Retina (tissue), 1 donor: ENCODE results near the gene OR6K3.
"Not testable (repeated sequence)": the region's sequence is repeated elsewhere in the genome, so short reads cannot be mapped to it uniquely, and the experiment has no call there.

Experiments used
- DNase-seq: peaks from one replicate; pipeline ENCODE4 v3.0.0-alpha.2; 2016

OR6K3 gene

GRCh38 chr1:158720620-158721019 lies at the start of gene OR6K3:
OR6K3 (minus strand) TSS chr1:158720720; CDS start chr1:158718115, 2,605 bp downstream.
- DNase-seq = no peak

- DNase-seq = no peak
Observed at GRCh38 chr1:158754420-158754819, 33.9 kb upstream of the OR6K3 start, which contains the start of gene OR6K6. OR6K6 (plus strand) TSS chr1:158754720; CDS start chr1:158754888, 168 bp downstream.

DNA sequence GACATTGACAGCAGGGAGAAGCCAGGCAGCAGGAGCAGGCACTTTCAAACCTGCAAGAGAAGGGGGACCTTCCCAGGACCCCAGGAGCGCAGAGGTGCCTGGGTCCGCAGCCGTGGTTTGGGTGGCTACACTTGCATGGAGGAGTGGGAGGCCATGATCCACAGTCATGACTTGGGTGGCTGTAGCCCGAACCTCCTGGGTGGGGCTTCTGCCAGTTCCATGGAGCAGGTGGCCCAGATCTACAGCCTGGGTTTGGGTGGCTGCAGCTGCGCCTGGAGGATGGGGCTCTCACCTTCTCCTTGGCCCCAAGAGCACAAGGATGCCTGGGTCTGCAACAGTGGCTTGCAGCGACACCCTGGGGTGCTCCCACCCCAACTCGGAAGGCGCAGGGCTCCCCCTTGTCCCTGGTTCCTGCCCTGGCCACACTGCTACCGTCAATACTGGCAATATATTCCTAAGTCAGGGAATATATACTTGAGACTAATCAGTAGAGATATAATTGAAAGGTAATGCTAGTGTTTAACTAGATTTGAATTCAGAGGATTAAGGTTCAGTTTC lies 31.7 kb upstream of the OR6K3 start:
- DNase-seq = no peak

GRCh38 chr1:158735848-158736247 lies 15.3 kb upstream of the OR6K3 start:
- DNase-seq = no peak

- DNase-seq = no peak
Observed at GRCh38 chr1:158732524-158732923, 12.0 kb upstream of the OR6K3 start.

DNA sequence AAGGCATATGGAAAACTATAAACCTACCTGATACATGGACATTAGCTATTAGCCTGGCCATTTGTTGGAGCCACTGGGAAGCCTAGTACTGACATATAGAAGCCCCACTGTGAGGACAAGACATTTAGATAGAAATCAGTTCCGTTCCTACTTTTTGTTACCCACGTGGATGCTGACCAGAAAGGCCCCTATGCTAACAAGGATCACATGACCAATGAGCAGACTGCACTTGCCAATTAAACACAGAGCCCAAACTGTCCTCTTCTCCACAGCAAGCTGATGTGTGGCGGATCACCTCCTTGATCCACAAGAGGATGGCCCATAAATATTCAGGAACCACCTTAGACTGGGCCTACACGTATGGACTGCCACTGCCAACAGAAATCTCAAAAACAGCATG lies 11.2 kb upstream of the OR6K3 start:
- no peak for DNase-seq

DNA sequence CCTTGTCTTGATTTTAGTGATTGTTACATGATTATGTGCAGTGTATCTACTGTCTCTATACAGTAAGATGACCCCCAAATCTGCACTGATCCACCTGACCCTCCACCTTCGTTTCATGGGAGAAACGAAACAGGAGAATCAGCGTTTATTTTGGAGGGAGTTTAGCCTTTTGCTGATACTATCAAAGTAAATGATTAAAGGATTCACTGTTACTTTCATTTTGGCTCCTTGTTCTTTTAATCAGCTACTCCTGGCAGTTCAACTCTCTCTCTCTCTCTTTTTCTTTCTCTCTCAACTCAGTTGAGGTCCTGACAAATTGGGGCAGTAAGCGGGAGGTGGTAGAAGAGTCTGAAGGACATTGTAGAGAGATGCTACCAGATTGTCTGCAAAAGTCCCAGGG lies 9.9 kb upstream of the OR6K3 start:
- DNase-seq = no peak

- no peak for DNase-seq
Observed at GRCh38 chr1:158728510-158729225, 8.1 kb upstream of the OR6K3 start.

DNA sequence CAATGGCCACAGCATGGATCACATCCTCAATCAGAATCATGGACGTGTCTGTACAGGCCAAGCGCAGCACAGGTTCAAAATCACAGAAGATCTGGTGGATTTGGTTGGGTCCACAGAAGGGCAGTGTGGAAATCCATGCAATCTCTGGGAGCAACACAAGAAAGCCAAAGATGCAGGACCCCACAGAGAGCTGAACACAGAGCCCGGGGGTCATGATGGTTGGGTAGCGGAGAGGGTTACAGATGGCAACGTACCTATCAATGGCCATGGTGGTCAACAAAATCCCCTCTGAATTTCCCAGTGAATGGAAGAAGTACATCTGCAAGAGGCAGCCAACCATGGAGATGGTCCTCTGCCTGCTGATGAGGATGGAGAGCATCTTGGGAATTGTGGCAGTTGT lies 3.9 kb upstream of the OR6K3 start:
- DNase-seq = no peak

GRCh38 chr1:158719664-158720063 lies 856 bp downstream of the OR6K3 start:
- DNase-seq = no peak

- no peak for DNase-seq
Observed at GRCh38 chr1:158717344-158717743, 3.2 kb downstream of the OR6K3 start.

GRCh38 chr1:158716335-158716734 lies 4.2 kb downstream of the OR6K3 start:
- no peak for DNase-seq

DNA sequence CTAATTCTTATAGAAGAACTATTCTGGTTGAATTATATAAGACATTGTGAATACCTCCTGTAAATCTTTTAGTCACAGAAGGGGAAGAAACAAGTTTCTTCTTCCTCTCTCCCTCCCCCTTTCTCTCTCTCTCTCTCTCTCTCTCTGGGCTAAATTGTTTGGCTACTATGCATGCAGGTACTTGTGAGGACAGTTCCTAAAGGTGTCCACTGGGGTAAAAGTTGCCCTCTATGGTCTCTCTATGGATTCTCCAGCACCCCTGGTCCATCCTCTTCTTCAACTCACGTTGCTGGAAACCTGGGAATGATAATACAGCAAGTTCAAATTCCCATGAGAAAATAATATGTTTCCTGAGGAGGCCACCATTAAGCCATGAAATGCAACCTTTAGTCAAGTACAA lies 5.8 kb downstream of the OR6K3 start:
- DNase-seq = no peak

- no peak for DNase-seq
Observed at GRCh38 chr1:158711098-158711497, 9.4 kb downstream of the OR6K3 start.

DNA sequence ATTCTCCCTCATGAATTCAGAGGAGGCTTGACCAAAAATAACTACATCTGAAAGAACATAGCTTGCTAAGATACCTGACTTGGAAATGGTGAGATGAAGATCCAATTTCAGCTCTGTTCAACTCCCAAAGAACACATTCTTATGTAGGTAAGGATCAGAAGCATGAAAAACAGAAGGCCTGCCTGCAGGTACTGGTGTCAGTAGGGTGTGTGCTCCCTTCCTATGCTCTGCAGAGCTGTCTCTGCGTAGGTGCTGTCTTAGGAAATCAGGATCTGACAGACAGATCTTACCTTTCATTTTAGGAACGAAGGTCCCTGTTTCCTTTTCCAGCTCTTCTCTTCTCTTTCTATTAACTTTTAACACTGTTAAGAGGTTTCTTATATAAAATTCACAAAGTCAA lies 14.4 kb downstream of the OR6K3 start:
- DNase-seq = no peak

- no peak for DNase-seq
Observed at GRCh38 chr1:158700552-158700951, 20.0 kb downstream of the OR6K3 start, which contains the start of gene OR6K2. OR6K2 (minus strand) TSS chr1:158700652; CDS start chr1:158700652, 0 bp downstream.

DNA sequence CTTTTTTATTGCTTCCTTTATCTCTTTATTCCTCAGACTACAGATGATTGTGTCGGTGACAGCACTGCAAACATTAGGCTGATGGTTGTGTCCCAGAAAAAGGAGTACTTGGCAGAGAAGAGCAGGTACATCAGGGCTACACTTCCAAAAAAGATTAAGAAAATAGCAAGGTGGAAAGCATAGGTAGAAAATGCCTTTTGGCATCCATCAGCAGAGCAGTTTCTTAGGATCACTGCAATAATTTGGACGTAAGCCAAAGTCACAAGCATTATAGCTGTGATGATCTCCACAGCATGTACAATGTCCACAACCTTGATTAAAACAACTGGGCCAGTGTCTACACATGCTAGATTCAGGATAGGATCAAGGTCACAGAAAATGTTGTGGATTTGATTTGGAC lies 25.9 kb downstream of the OR6K3 start:
- DNase-seq = no peak

DNA sequence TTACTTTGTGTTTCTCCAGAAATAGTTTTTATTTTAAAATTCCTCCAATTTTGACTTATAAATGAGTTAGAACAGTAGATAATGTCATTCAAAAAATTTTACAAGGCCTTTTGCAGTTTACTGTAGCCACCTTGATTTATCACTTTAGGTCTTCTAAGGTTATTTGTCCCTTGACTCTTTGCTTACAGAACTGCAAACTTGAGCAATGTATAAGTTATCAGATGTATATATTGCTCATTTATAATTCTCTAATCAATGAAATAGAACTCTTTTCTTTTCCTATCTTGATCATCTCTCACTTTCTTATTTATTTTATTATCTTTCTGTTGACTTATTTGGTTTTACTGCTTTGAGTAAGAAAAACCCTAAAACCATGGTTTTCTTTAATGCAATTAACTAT lies 28.2 kb downstream of the OR6K3 start:
- no peak for DNase-seq

DNA sequence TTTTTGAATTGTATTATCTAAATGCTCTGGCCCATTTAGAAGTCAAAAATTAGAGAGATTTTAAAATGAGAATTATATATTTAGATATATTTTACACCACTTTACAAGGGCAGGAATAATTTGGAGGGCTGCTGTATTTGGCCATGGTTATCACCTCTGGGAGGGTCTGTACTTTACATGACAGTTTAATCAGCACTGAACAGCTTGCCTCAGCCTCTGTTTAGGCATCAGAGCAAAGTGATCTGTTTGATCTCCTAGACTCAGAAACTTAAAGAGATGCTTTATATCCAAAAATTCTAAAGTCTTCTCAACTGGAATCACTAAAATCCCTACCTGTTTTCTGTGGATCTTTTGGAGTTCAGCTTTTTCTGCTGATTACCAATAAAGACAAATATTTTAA lies 28.6 kb downstream of the OR6K3 start:
- no peak for DNase-seq

DNA sequence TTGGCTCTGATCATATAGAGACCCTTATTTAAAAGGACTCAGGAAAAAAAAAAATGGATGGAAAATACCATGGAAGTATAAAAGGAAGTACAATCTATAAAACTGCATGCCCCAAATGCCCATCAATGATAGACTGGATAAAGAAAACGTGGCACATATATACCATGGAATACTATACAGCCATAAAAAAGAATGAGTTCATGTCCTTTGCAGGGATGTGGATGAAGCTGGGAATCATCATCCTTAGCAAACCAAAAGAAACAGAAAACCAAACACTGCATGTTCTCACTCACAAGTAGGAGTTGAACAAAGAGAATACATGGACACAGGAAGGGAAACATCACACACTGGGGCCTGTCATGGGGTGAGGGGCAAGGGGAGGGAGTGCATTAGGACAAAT lies 29.4 kb downstream of the OR6K3 start:
- DNase-seq = not testable (repeated sequence)

GRCh38 chr1:158689875-158690274 lies 30.6 kb downstream of the OR6K3 start:
- DNase-seq = no peak

DNA sequence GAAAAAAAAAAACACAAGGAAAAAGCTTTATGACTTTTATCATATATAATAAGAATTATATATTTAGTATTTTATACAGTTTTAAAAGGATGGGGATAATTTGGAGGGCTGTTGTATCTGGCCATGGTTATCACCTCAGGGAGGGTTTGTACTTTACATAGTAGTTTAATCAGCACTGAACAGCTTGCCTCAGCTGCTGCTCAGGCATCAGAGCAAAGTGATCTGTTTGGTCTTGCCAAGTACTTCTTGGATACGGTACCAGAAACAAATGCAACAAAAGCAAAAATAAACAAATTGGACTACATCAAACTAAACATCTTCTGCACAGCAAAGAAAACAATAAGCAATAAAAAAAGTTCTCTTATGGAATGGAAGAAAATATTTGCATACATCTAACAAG lies 31.4 kb downstream of the OR6K3 start:
- no peak for DNase-seq

GRCh38 chr1:158688343-158688742 lies 32.2 kb downstream of the OR6K3 start:
- DNase-seq = not testable (repeated sequence)

DNA sequence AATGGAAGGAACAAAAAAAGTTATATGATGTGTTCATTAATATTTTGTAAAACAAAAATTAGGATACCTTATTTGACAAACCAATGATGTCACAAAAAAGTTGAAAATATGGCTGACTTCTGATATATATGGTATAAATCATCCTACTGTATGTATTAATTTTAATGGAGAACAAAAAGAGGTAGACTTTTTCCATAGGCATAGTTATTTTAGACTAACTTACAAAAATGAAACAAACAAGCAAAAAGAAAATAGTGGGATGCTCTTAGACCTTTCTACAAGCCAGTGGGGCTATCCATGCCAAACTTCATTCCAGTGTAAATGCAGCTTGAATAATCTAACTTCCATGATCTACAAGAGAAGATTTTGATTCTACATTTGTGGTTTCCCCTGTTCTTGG lies 33.5 kb downstream of the OR6K3 start:
- no peak for DNase-seq
